Fibroblast of villous mesenchyme (primary cell): ENCODE measurements around the gene ACAA2. TPM values are rescaled to one million over a fixed set of nuclear protein-coding genes. Genes with fewer than 3 reads are reported as not detected.
"Not testable (repeated sequence)": the region's sequence is repeated elsewhere in the genome, so short reads cannot be mapped to it uniquely, and the experiment has no call there.

Experiments
- DNase-seq: peaks from one replicate; pipeline ENCODE4 v3.0.0-alpha.2; 2010; ENCODE audit warnings: low read depth
- H3K4me3 ChIP-seq: 2 replicates; pipeline ENCODE4 v1.5.1; 2011; ENCODE audit warnings: low read depth, mild to moderate bottlenecking, low read length
- CTCF ChIP-seq: IDR thresholded peaks from 2 replicates; pipeline ENCODE4 v1.5.1; 2012; ENCODE audit warnings: low read depth, mild to moderate bottlenecking, low read length; ENCODE audit not compliant: insufficient read depth
- total RNA-seq: library from RNA; depleted of rRNA; stranded (reverse); fragments of >200 nt; gene quantifications from 2 replicates; pipeline ENCODE4 v1.2.3, GENCODE V29; 2012

The ACAA2 gene
- total RNA-seq, 1 donor, result 31.5 TPM

DNA sequence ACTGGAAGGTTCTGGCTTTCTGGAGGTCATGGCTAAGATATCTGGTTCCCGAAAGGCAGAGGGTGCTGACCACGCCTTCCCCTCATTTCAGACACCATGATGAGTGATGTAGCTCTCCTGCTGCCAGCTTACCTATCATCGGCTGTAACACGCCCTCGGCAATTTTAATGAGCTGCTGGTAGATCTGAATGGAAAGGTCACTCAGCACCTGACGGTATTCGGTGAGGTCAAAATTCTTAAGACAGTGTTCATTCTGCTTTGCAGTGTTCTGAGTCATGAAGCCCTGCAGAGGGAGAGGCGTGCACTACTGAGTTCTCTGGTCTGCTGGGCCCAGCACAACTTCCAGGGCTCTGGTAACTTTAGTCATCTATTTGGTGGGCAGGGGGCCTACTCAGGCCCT, 25.7 kb upstream of the ACAA2 start:
- TF ChIP-seq CTCF, result no peak
- no peak overlapping the region for H3K4me3 ChIP-seq
- no peak for DNase-seq

DNA sequence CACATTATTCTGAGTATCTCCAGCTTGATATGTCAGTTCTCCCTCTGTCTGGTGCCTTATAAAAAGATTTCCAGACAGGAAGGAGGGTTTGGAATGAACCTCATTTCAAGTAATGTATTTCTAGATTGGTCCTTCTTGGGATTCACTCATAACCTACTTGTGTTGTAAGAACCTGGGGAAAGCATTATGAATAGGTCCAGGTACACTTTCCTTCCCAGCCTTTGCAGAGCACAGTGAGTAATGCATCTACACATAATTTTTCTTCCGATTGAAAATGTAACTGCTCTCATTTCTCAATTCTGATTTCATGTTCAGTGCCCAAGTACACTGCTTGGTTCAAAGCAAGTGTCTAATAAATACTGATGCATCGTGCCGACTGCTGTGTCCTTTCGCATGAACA, 25.0 kb upstream of the ACAA2 start:
- no peak for TF ChIP-seq CTCF
- no peak for DNase-seq
- H3K4me3 ChIP-seq, result no peak overlapping the region

- DNase-seq, result no peak
- no peak overlapping the region for H3K4me3 ChIP-seq
- no peak for TF ChIP-seq CTCF
Measured at GRCh38 chr18:49837889-49838288, 24.6 kb upstream of the ACAA2 start.

- DNase-seq, H3K4me3 ChIP-seq: not testable (repeated sequence)
Measured at GRCh38 chr18:49837316-49837835, 24.0 kb upstream of the ACAA2 start.

GRCh38 chr18:49835405-49835804, 22.1 kb upstream of the ACAA2 start:
- no peak for DNase-seq
- H3K4me3 ChIP-seq, result no peak overlapping the region
- TF ChIP-seq CTCF, result no peak

- no peak overlapping the region for H3K4me3 ChIP-seq
- no peak for TF ChIP-seq CTCF
- no peak for DNase-seq
Measured at GRCh38 chr18:49834258-49834657, 20.9 kb upstream of the ACAA2 start.

DNA sequence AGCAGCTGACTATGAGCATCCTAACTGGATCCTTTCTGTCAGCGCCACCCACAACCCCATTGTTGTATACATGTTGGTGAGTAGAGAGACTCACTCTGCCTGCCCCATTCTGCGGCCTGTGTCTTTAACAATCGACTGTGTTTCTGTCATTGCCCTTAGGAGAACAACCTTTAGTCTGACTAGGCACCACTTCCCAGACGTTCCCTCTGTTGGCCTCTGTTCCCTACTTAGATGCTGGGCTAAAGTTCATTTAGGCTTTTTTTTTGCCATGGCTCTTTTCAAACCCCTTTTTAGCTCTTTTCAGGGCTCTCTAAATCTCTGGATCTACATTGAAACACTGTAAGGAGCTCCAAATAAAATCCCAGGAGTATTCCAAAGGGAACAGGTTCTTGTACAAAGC, 20.5 kb upstream of the ACAA2 start:
- DNase-seq, result no peak
- no peak for TF ChIP-seq CTCF
- no peak overlapping the region for H3K4me3 ChIP-seq
